ENCODE results near the gene GLOD4. TPM values are rescaled to one million over a fixed set of nuclear protein-coding genes. Genes with fewer than 3 reads are reported as not detected.
"Not testable (repeated sequence)": the region's sequence is repeated elsewhere in the genome, so short reads cannot be mapped to it uniquely, and the experiment has no call there.

The GLOD4 gene
- total and polyA plus RNA-seq, 7 experiments from 2014 or later: 60.1 to 102 (median 78.9) TPM

DNA sequence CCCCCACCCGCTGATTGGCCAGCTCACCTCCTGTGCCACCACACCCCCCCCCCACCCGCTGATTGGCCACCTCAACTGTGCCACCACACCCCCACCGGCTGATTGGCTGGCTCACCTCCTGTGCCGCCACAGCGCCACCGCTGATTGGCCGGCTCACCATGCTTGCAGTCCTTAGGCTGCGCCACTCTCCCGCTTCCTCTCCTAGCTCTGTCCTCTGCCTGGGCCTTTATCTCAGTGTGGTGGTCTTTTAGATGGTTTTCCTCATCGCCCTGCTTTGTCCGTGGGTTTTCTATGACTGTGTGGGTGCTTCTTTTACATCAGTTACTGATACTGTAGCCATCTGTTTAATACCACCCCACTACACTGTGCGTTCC lies 8.8 kb upstream of the GLOD4 start:
- Mint-ChIP-seq H3K4me1 (peaks cover 6 to 11% (median 10%) of the 10 kb centered on the region in 7 donors), H3K36me3 (peaks cover 0 to 23% (median 16%) of the 10 kb centered on the region in 5 donors)
- H3K9me3 Mint-ChIP-seq; H3K27ac Mint-ChIP-seq; CTCF ChIA-PET; DNase-seq; H3K4me3 Mint-ChIP-seq; H3K4me1 ChIP-seq (ENCODE audit: control insufficient read depth in 2 of 2, insufficient read depth in 2 of 2, low read length in 2 of 2); H3K4me3 ChIP-seq (ENCODE audit: low read length); intact Hi-C loops (cut with micrococcal nuclease); H3K27me3 Mint-ChIP-seq; ATAC-seq; H3K27ac ChIP-seq (ENCODE audit: low read depth, low read length); H3K9me3 ChIP-seq (ENCODE audit: control insufficient read depth in 2 of 3, low read length in 3 of 3); POLR2A ChIA-PET; H3K27me3 ChIP-seq (ENCODE audit: control insufficient read depth in 2 of 2, insufficient read depth in 2 of 2, low read length in 2 of 2): not testable (repeated sequence)
- H3K36me3 ChIP-seq (ENCODE audit: control insufficient read depth in 2 of 3, insufficient read depth in 3 of 3, low read length in 3 of 3): peaks cover 5 to 52% (median 12%) of the 10 kb centered on the region in 3 experiments

GRCh38 chr17:789931-790873 lies 8.1 kb upstream of the GLOD4 start:
- H3K4me3 Mint-ChIP-seq; H3K9me3 Mint-ChIP-seq; H3K27me3 Mint-ChIP-seq; DNase-seq; H3K4me1 ChIP-seq (ENCODE audit: control insufficient read depth in 2 of 2, insufficient read depth in 2 of 2, low read length in 2 of 2); intact Hi-C loops (cut with micrococcal nuclease); ATAC-seq; H3K4me3 ChIP-seq (ENCODE audit: low read length); H3K27ac ChIP-seq (ENCODE audit: low read depth, low read length); CTCF ChIA-PET; H3K9me3 ChIP-seq (ENCODE audit: control insufficient read depth in 2 of 3, low read length in 3 of 3); POLR2A ChIA-PET; H3K27me3 ChIP-seq (ENCODE audit: control insufficient read depth in 2 of 2, insufficient read depth in 2 of 2, low read length in 2 of 2); H3K27ac Mint-ChIP-seq: not testable (repeated sequence)
- H3K36me3 ChIP-seq (ENCODE audit: control insufficient read depth in 2 of 3, insufficient read depth in 3 of 3, low read length in 3 of 3): peaks cover 5 to 52% (median 12%) of the 10 kb centered on the region in 3 experiments
- H3K4me1 Mint-ChIP-seq: peaks cover 6 to 15% (median 10%) of the 10 kb centered on the region in 7 donors
- peaks cover 0 to 23% (median 16%) of the 10 kb centered on the region in 5 donors for H3K36me3 Mint-ChIP-seq

DNA sequence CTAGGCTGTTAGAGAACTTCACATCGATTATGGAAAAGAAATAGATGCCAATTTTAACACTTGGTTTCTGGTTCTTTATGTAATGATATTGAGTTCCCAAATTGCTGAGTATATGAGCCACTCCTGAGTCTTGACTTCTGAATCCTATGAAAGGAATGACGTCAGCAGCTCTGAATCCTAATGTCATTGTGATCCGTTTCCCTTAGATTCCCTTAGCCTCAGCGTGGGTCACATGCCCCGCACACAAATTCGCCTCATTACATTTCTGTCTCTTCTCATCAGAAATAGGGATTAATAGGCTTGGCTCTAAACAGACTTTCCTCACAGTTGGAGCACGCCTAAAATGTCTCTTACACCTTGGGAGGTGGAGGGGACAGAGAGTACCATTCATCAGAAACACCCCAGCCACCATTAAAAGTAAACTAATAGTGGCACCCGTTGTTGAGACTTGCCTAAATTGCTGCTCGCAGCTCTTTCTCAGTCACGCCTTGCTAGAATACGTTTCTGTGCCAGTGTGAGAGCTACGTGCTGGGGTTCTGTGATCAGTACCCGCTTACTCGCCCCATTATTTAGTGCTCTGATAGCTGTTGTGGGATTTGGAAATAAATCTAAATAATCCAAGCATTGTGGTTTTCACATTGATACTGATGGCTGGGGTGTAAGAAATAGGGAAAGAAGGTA lies 7.2 kb upstream of the GLOD4 start:
- CTCF ChIA-PET: no interaction called here
- Mint-ChIP-seq H3K27ac (no peak overlapping the region), H3K36me3 (peaks cover 0 to 23% (median 16%) of the 10 kb centered on the region in 5 donors), H3K27me3 (no peaks in the 10 kb centered on the region), H3K9me3 (no peaks in the 10 kb centered on the region), H3K4me3 (no peak overlapping the region), H3K4me1 (peaks cover 5 to 15% (median 10%) of the 10 kb centered on the region in 7 donors)
- POLR2A ChIA-PET: no interaction called here
- Histone ChIP-seq H3K4me3 (ENCODE audit: low read length) (no peak overlapping the region), H3K36me3 (ENCODE audit: control insufficient read depth in 2 of 3, insufficient read depth in 3 of 3, low read length in 3 of 3) (peaks cover 5 to 57% (median 12%) of the 10 kb centered on the region in 3 experiments), H3K9me3 (ENCODE audit: control insufficient read depth in 2 of 3, low read length in 3 of 3) (no peaks in the 10 kb centered on the region), H3K4me1 (ENCODE audit: control insufficient read depth in 2 of 2, insufficient read depth in 2 of 2, low read length in 2 of 2) (no peaks in the 10 kb centered on the region), H3K27me3 (ENCODE audit: control insufficient read depth in 2 of 2, insufficient read depth in 2 of 2, low read length in 2 of 2) (no peaks in the 10 kb centered on the region), H3K27ac (ENCODE audit: low read depth, low read length) (no peak overlapping the region)
- intact Hi-C loops (cut with micrococcal nuclease): no loop called here
- DNase-seq (no peak), ATAC-seq (no peak)

DNA sequence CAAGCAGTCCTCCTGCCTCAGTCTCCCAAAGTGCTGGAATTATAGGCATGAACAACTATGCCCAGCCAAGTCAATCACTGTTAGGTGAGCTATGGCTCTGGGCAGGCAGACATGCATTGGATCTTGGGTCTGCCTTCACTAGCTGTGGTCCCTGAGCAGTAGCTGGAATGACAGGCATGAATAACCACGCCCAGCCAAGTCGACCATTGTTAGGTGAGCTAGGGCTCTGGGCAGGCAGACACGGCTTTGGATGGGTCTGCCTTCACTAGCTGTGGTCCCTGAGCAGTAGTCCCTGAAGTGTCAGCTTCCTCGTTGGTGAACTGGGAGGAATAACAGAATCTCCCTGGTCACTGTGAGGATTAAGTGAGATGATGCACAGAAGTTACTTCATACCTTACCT lies 6.5 kb upstream of the GLOD4 start:
- Histone ChIP-seq H3K4me3 (ENCODE audit: low read length) (no peak overlapping the region), H3K36me3 (ENCODE audit: control insufficient read depth in 2 of 3, insufficient read depth in 3 of 3, low read length in 3 of 3) (peaks cover 5 to 60% (median 12%) of the 10 kb centered on the region in 3 experiments), H3K9me3 (ENCODE audit: control insufficient read depth in 2 of 3, low read length in 3 of 3) (no peaks in the 10 kb centered on the region), H3K4me1 (ENCODE audit: control insufficient read depth in 2 of 2, insufficient read depth in 2 of 2, low read length in 2 of 2) (peaks cover under 1 to 2% of the 10 kb centered on the region in 2 donors), H3K27ac (ENCODE audit: low read depth, low read length) (no peak overlapping the region), H3K27me3 (ENCODE audit: control insufficient read depth in 2 of 2, insufficient read depth in 2 of 2, low read length in 2 of 2) (no peaks in the 10 kb centered on the region)
- intact Hi-C loops (cut with micrococcal nuclease): no loop called here
- Mint-ChIP-seq H3K27me3 (no peaks in the 10 kb centered on the region), H3K27ac (no peak overlapping the region), H3K4me3 (no peak overlapping the region), H3K9me3 (no peaks in the 10 kb centered on the region), H3K36me3 (peaks cover 0 to 27% (median 16%) of the 10 kb centered on the region in 5 donors), H3K4me1 (peaks cover 8 to 21% (median 16%) of the 10 kb centered on the region in 7 donors)
- ChIA-PET CTCF (interaction anchor here (0.7 to 1.1 kb wide), 3 partner anchors 9 to 193 kb away, joined by 3 to 4 read pairs (median 3); no protein-coding TSS in a partner anchor), POLR2A (interaction anchor here (0.9 kb wide), 1 partner anchor 213 kb away, joined by 3 read pairs; no protein-coding TSS in a partner anchor)
- ATAC-seq (no peak), DNase-seq (no peak)

- Mint-ChIP-seq H3K9me3 (peaks cover 0 to 2% (median 0%) of the 10 kb centered on the region in 11 donors), H3K27me3 (no peaks in the 10 kb centered on the region), H3K4me3 (no peak overlapping the region), H3K36me3 (peaks cover 0 to 25% (median 16%) of the 10 kb centered on the region in 5 donors), H3K4me1 (peaks cover 10 to 28% (median 23%) of the 10 kb centered on the region in 7 donors), H3K27ac (no peak overlapping the region)
- CTCF ChIA-PET: interaction anchor here (0.9 to 1.1 kb wide), 2 partner anchors 10 to 193 kb away, joined by 3 read pairs; no protein-coding TSS in a partner anchor
- Histone ChIP-seq H3K4me1 (ENCODE audit: control insufficient read depth in 2 of 2, insufficient read depth in 2 of 2, low read length in 2 of 2) (peaks cover 8 to 10% of the 10 kb centered on the region in 2 donors), H3K36me3 (ENCODE audit: control insufficient read depth in 2 of 3, insufficient read depth in 3 of 3, low read length in 3 of 3) (peaks cover 5 to 60% (median 12%) of the 10 kb centered on the region in 3 experiments), H3K9me3 (ENCODE audit: control insufficient read depth in 2 of 3, low read length in 3 of 3) (no peaks in the 10 kb centered on the region), H3K4me3 (ENCODE audit: low read length) (no peak overlapping the region), H3K27me3 (ENCODE audit: control insufficient read depth in 2 of 2, insufficient read depth in 2 of 2, low read length in 2 of 2) (no peaks in the 10 kb centered on the region), H3K27ac (ENCODE audit: low read depth, low read length) (no peak overlapping the region)
- no peak for DNase-seq
- intact Hi-C loops (cut with micrococcal nuclease): no loop called here
- ATAC-seq: no peak
- POLR2A ChIA-PET: interaction anchor here (0.9 kb wide), 2 partner anchors 209 to 214 kb away, joined by 3 to 5 read pairs; partner anchors contain the start of gene TIMM22
Measured at GRCh38 chr17:787641-788221, 5.7 kb upstream of the GLOD4 start.

GRCh38 chr17:785901-786300 lies 3.8 kb upstream of the GLOD4 start:
- H3K27me3 ChIP-seq (ENCODE audit: control insufficient read depth in 2 of 2, insufficient read depth in 2 of 2, low read length in 2 of 2); intact Hi-C loops (cut with micrococcal nuclease); H3K27ac Mint-ChIP-seq; DNase-seq; H3K9me3 ChIP-seq (ENCODE audit: control insufficient read depth in 2 of 3, low read length in 3 of 3); CTCF ChIA-PET; H3K27ac ChIP-seq (ENCODE audit: low read depth, low read length); H3K4me3 ChIP-seq (ENCODE audit: low read length); H3K4me3 Mint-ChIP-seq; H3K27me3 Mint-ChIP-seq; ATAC-seq: not testable (repeated sequence)
- POLR2A ChIA-PET: interaction anchor here (0.7 kb wide), 1 partner anchor 197 kb away, joined by 3 read pairs; no protein-coding TSS in a partner anchor
- Mint-ChIP-seq H3K4me1 (peaks cover 14 to 40% (median 33%) of the 10 kb centered on the region in 7 donors), H3K36me3 (peaks cover 0 to 12% (median 8%) of the 10 kb centered on the region in 5 donors), H3K9me3 (peaks cover 0 to 10% (median 0%) of the 10 kb centered on the region in 11 donors)
- Histone ChIP-seq H3K4me1 (ENCODE audit: control insufficient read depth in 2 of 2, insufficient read depth in 2 of 2, low read length in 2 of 2) (peaks cover 16 to 18% of the 10 kb centered on the region in 2 donors), H3K36me3 (ENCODE audit: control insufficient read depth in 2 of 3, insufficient read depth in 3 of 3, low read length in 3 of 3) (peaks cover 0 to 49% (median 7%) of the 10 kb centered on the region in 3 experiments)
